ENCODE data around the gene CPNE5. TPM values are rescaled to one million over a fixed set of nuclear protein-coding genes. Genes with fewer than 3 reads are reported as not detected.
"Not testable (repeated sequence)": the region's sequence is repeated elsewhere in the genome, so short reads cannot be mapped to it uniquely, and the experiment has no call there.

Gene CPNE5
- total RNA-seq, 2 experiments from 2014 or later: 4.0 TPM

- no peak overlapping the region for H3K4me3 Mint-ChIP-seq
These were observed 111.7 kb downstream of the CPNE5 start for GRCh38 chr6:36727505-36728021.

GRCh38 chr6:36725581-36725980 lies 113.7 kb downstream of the CPNE5 start:
- ChIA-PET POLR2A (no interaction called here), CTCF (interaction anchor here (1.1 to 4.2 kb wide), 4 partner anchors 7 to 110 kb away, joined by 3 to 21 read pairs (median 8); no protein-coding TSS in a partner anchor)
- no peak overlapping the region for H3K4me3 Mint-ChIP-seq
- no peaks in the 10 kb centered on the region for H3K9me3 Mint-ChIP-seq
- H3K4me1 Mint-ChIP-seq: peaks cover 35% of the 10 kb centered on the region
- no peak for DNase-seq
- no peaks in the 10 kb centered on the region for H3K27me3 Mint-ChIP-seq
- H3K27ac Mint-ChIP-seq: no peak overlapping the region
- H3K36me3 Mint-ChIP-seq (ENCODE audit: low read depth): no peaks in the 10 kb centered on the region

More at GRCh38 chr6:36727505-36728021, 111.7 kb downstream of the CPNE5 start:
- no peaks in the 10 kb centered on the region for H3K27me3 Mint-ChIP-seq
- ChIA-PET POLR2A (interaction anchor here (1.0 to 1.6 kb wide), 2 partner anchors 28 to 45 kb away, joined by 3 to 5 read pairs; no protein-coding TSS in a partner anchor), CTCF (interaction anchor here (0.7 to 1.7 kb wide), 5 partner anchors 21 to 112 kb away, joined by 3 to 4 read pairs (median 3); partner anchors contain the start of gene RAB44)
- H3K36me3 Mint-ChIP-seq (ENCODE audit: low read depth): no peaks in the 10 kb centered on the region
- no peaks in the 10 kb centered on the region for H3K9me3 Mint-ChIP-seq
- peak; percentile 27 for DNase-seq
- peaks cover 35% of the 10 kb centered on the region for H3K4me1 Mint-ChIP-seq
- peak overlapping the region; percentile 42 for H3K27ac Mint-ChIP-seq

DNA sequence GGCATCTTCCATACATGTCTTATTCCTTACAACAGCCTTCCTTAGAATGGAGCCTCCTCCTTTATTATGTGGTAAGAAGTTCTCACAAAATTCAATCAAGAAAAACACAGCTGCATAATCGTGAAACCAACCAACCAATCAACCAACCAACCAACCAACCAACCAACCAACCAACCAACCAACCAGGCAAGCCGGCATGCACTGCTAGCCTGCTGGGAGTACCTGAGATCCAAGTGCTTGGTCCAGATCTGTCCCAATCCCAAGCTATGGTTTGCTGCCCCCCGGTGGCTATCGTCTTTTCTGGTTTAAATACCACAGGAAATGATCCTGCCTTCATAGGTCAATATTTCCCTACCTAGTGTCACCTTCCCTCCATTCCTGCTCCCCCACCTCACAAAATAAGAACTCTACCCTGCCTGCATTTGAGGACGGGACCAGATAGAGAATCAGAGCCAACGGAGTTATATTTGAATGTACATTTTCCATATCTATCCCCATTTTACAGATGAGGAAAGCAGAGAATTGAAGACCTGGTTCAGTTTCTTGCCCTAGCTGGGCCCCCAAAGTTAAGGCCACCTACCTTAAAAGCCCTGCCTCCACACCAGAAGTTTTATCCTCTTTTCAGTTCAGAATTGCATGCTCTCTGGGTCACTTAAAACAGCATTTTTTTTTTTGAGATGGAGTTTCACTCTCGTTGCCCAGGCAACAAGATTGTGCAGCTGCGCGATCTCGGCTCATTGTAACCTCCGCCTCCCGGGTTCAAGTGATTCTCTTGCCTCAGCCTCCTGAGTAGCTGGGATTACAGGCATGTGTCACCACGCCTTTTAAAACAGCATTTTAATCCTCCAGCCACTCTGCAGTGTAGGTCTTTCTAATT lies 114.5 kb downstream of the CPNE5 start:
- CTCF ChIA-PET: interaction anchor here (0.6 to 4.2 kb wide), 11 partner anchors 8 to 109 kb away, joined by 3 to 21 read pairs (median 4); partner anchors contain the start of gene CDKN1A
- no peaks in the 10 kb centered on the region for H3K27me3 Mint-ChIP-seq
- POLR2A ChIA-PET: interaction anchor here (1.2 kb wide), 1 partner anchor 101 kb away, joined by 3 read pairs; no protein-coding TSS in a partner anchor

GRCh38 chr6:36723992-36724391 lies 115.3 kb downstream of the CPNE5 start:
- ChIA-PET CTCF (interaction anchor here (0.6 to 4.2 kb wide), 11 partner anchors 9 to 109 kb away, joined by 3 to 21 read pairs (median 4); partner anchors contain the start of gene CDKN1A), POLR2A (interaction anchor here (1.2 kb wide), 1 partner anchor 100 kb away, joined by 3 read pairs; no protein-coding TSS in a partner anchor)
- not testable (repeated sequence) for H3K4me3 Mint-ChIP-seq; DNase-seq; H3K27ac Mint-ChIP-seq; H3K27me3 Mint-ChIP-seq; H3K36me3 Mint-ChIP-seq (ENCODE audit: low read depth); H3K9me3 Mint-ChIP-seq
- peaks cover 32% of the 10 kb centered on the region for H3K4me1 Mint-ChIP-seq

More for the DNA sequence above, 114.5 kb downstream of the CPNE5 start:
- Mint-ChIP-seq H3K4me3 (no peak overlapping the region), H3K27ac (no peak overlapping the region), H3K36me3 (ENCODE audit: low read depth) (no peaks in the 10 kb centered on the region), H3K9me3 (no peaks in the 10 kb centered on the region), H3K4me1 (peaks cover 35% of the 10 kb centered on the region)
- peak; percentile 64 for DNase-seq

DNA sequence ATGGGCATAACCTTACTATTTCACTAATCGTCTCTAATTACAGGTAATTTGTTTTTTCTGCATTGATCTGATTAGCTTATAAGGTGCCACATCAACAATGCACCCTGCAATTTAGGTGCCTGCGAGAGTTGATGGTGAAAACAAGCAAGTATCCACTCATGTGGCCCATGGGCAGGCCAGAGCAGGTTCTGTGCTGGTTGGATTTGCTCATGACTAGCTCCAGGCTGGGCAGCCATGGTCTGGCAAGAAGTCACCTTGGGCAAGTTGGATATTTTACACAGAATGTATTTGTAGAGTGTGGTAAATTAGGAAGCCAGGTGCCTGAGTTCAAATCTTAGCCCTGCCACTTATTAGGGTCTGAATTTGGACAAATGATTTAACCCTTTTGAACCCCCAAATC lies 116.4 kb downstream of the CPNE5 start:
- Mint-ChIP-seq H3K4me1 (peaks cover 22% of the 10 kb centered on the region), H3K9me3 (no peaks in the 10 kb centered on the region), H3K27ac (no peak overlapping the region), H3K27me3 (peaks cover 4% of the 10 kb centered on the region), H3K36me3 (ENCODE audit: low read depth) (no peaks in the 10 kb centered on the region), H3K4me3 (no peak overlapping the region)
- no peak for DNase-seq
- ChIA-PET CTCF (interaction anchor here (0.7 to 4.2 kb wide), 3 partner anchors 36 to 302 kb away, joined by 3 to 21 read pairs (median 10); no protein-coding TSS in a partner anchor), POLR2A (no interaction called here)

- Mint-ChIP-seq H3K36me3 (ENCODE audit: low read depth) (no peaks in the 10 kb centered on the region), H3K9me3 (no peaks in the 10 kb centered on the region), H3K4me3 (no peak overlapping the region), H3K27me3 (peaks cover 6% of the 10 kb centered on the region), H3K27ac (no peak overlapping the region), H3K4me1 (peaks cover 17% of the 10 kb centered on the region)
- ChIA-PET POLR2A (no interaction called here), CTCF (interaction anchor here (3.2 to 4.2 kb wide), 2 partner anchors 37 to 107 kb away, joined by 10 to 21 read pairs; no protein-coding TSS in a partner anchor)
- DNase-seq: no peak
These were observed 116.9 kb downstream of the CPNE5 start for GRCh38 chr6:36722365-36722764.

- Mint-ChIP-seq H3K4me1 (peaks cover 9% of the 10 kb centered on the region), H3K36me3 (ENCODE audit: low read depth) (no peaks in the 10 kb centered on the region), H3K9me3 (no peaks in the 10 kb centered on the region), H3K27me3 (peaks cover 7% of the 10 kb centered on the region), H3K27ac (no peak overlapping the region), H3K4me3 (no peak overlapping the region)
- no peak for DNase-seq
- ChIA-PET CTCF (interaction anchor here (1.2 to 4.2 kb wide), 2 partner anchors 61 to 106 kb away, joined by 3 to 21 read pairs; no protein-coding TSS in a partner anchor), POLR2A (interaction anchor here (1.0 to 1.5 kb wide), 2 partner anchors 24 to 34 kb away, joined by 3 read pairs; no protein-coding TSS in a partner anchor)
These were observed 117.7 kb downstream of the CPNE5 start for GRCh38 chr6:36721369-36722140.

GRCh38 chr6:36720251-36721141 lies 118.7 kb downstream of the CPNE5 start:
- Mint-ChIP-seq H3K36me3 (ENCODE audit: low read depth) (no peaks in the 10 kb centered on the region), H3K27me3 (peaks cover 7% of the 10 kb centered on the region), H3K4me3 (no peak overlapping the region), H3K4me1 (peaks cover 7% of the 10 kb centered on the region), H3K9me3 (no peaks in the 10 kb centered on the region), H3K27ac (no peak overlapping the region)
- CTCF ChIA-PET: interaction anchor here (0.8 to 1.2 kb wide), 3 partner anchors 8 to 62 kb away, joined by 3 to 4 read pairs (median 3); no protein-coding TSS in a partner anchor
- POLR2A ChIA-PET: interaction anchor here (1.5 kb wide), 1 partner anchor 25 kb away, joined by 3 read pairs; no protein-coding TSS in a partner anchor
- no peak for DNase-seq

GRCh38 chr6:36719126-36719525 lies 120.1 kb downstream of the CPNE5 start:
- no peak for DNase-seq
- POLR2A ChIA-PET: no interaction called here

GRCh38 chr6:36718560-36718959 lies 120.7 kb downstream of the CPNE5 start:
- no peak for DNase-seq
- Mint-ChIP-seq H3K4me1 (no peaks in the 10 kb centered on the region), H3K27me3 (peaks cover 7% of the 10 kb centered on the region), H3K27ac (no peak overlapping the region), H3K36me3 (ENCODE audit: low read depth) (no peaks in the 10 kb centered on the region), H3K4me3 (no peak overlapping the region), H3K9me3 (no peaks in the 10 kb centered on the region)
- ChIA-PET POLR2A (interaction anchor here (1.0 kb wide), 1 partner anchor 26 kb away, joined by 3 read pairs; no protein-coding TSS in a partner anchor), CTCF (no interaction called here)

More at GRCh38 chr6:36719126-36719525, 120.1 kb downstream of the CPNE5 start:
- Mint-ChIP-seq H3K27me3 (peaks cover 7% of the 10 kb centered on the region), H3K4me1 (no peaks in the 10 kb centered on the region), H3K27ac (no peak overlapping the region), H3K36me3 (ENCODE audit: low read depth) (no peaks in the 10 kb centered on the region), H3K4me3 (no peak overlapping the region), H3K9me3 (no peaks in the 10 kb centered on the region)
- CTCF ChIA-PET: no interaction called here

DNA sequence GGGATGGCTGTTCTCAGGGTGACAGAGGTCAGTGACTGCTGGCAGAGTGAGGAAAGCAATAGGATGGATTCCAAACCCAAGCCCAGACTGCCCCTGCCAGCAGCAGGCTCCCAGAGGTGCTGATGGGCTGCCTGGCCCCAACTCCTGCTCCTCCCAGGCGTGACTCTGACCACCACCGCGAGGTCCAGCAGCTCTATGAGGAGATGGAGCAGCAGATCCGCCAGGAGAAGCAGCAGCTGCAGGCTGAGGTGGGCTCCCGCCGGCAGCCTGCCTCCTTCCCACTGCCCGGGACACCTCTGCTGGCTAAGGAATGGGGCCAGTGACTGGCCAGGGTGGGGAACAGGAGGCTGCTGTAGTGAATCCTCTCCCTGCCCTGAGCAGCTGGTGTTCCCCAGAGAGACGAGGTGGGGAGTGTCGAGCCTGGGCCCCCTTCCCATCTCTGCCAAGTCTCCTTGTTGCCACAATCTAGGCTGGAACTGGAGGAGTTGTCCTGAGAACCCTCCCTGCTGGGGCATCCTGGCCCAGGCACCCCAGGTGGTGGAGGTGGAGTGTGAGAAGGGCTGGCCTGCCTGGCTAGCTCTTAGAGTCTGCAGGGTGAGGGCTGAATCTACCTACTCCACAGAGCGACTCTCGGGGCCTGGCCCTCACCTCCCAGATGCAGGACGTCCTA lies 121.2 kb downstream of the CPNE5 start:
- H3K27ac Mint-ChIP-seq: no peak overlapping the region
- no peak overlapping the region for H3K4me3 Mint-ChIP-seq
- POLR2A ChIA-PET: interaction anchor here (1.0 kb wide), 1 partner anchor 25 kb away, joined by 3 read pairs; no protein-coding TSS in a partner anchor
- CTCF ChIA-PET: no interaction called here
- H3K27me3 Mint-ChIP-seq: peaks cover 9% of the 10 kb centered on the region
- H3K9me3 Mint-ChIP-seq: no peaks in the 10 kb centered on the region
- H3K4me1 Mint-ChIP-seq: no peaks in the 10 kb centered on the region
- no peak for DNase-seq
- H3K36me3 Mint-ChIP-seq (ENCODE audit: low read depth): no peaks in the 10 kb centered on the region

Measured in activated CD4-positive, alpha-beta memory T cell treated with anti-CD3 and anti-CD28 coated beads, Interleukin-2, amount 10 ng/mL, durations not matched to agents 7 days and 5 days (primary cell).